Stimulated activated CD8-positive, alpha-beta memory T cell treated with anti-CD3 and anti-CD28 coated beads, Interleukin-4, amount 100 ng/mL, for 4 hours (primary cell): Measurements from ENCODE around the gene IGSF10.

Experiments
- DNase-seq, 2 donors: peaks; one replicate each; pipeline ENCODE4 v3.0.0-alpha.2; 2020; ENCODE audit warnings: low read depth in 2 of 2, low spot score in 1 of 2

The IGSF10 gene

DNA sequence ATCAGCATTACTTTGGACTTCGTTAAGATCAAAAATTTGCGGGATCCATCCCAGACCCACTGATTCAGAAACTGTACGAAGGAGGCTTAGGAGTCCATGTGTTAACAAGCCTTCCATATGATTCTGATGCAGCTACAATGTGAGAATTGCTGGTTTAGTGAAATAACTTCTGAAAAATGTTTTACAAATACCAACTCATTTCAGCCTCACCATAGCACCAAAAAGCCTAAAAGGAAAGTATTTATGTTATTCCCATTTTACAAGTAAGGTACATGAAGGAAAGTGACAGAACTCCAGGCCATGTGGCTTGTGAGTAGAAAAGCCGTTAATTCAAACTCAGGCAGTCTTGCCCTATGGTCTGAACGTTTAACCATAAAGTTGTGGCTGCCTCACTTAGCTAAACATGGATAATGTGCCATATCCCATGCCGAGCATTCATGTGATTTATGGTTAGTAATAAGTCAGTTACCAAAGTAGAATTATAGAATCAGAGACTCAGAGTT lies 1.5 kb upstream of the IGSF10 start:
- DNase-seq: no peak

DNA sequence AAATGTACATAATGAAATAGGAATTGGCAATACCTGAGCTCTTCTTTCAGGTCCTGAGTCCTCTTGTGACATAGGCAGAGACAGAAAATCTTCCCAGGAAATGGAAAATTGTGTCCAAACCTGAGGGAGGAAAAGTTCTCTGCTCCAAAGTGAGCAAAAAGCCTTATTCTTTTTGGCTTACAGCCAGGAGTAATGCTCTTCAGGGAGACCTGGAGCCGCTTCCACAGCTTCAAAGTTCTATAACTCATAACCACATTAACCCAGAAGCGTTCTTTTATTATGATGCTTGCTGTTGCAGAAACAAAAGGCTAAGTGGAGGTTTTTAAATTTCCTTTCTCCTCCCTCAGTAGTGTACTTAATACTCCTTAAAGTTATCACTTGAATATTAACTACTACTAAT lies 633 bp downstream of the IGSF10 start:
- no peak for DNase-seq

DNA sequence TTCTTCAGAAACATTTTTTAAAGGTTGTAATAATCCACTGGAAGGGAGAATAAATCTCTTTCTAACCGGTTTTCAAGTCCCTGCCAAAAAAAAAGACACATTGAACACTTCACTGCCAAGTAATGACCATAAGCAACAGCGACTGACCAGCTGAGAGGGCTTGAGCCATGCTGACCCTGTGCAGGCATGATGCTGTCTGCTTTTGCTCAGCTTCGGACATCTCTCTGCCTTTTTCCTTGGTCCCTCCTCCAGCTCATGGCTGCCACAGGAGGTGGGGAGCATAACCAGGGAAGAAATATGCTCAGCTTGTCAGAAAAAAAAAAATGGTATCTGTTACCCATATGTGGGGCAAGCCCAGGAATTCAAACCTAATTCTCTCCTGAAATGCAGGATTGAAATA lies 1.5 kb downstream of the IGSF10 start:
- no peak for DNase-seq

DNA sequence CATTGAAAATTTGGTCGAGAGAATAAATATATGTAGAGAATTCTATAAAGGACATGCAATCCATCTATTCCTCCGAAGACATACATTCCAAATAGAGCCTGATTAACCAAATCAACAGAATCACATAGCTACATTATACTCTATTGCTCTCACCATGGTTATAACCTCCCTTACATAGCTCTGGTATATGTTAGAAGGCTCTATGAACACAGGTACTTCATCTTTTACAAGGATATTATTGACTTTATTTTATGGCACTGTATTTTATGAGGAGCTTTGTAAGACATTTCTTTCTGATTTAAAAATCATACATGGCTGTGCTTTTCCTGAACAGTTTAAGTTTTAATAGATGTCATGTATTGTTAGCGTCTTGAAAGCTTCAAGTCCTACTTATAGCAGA lies 4.8 kb downstream of the IGSF10 start:
- DNase-seq: no peak

DNA sequence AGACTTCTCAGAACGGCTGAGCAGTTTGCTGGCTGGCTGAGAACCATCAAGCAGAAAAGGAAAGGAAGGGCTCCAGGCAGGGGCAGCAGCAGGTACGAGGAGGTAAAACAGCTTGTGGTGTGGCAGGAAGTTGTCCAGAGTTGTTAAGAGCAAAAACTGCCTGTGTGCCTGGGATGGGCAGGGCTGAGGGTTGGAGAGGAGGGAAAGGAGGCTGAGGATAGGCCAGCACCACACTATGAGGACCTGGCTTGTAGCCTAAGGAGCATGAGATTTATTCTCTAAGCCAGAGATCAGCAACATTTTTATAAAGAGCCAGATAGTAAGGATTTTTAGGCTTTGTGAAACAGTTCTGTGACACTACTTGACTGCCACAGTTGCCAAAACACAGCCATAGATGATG lies 8.0 kb downstream of the IGSF10 start:
- DNase-seq: no peak

DNA sequence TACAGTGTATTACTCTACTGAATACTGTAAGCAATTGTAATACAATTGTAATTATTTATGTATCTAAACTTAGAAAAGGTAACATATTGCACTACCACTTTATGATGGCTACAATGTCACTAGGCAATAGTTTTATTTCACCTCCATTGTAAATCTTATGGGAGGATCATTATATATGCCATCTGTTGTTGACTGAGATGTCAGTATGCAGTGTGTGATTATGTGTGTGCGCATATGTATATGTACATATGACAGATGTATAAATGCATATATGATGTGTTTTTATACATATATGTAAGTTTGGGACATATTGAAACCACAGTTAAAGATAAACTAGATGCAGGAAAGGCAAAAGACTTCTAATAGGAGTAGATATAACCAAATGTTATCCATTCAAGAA lies 8.5 kb downstream of the IGSF10 start:
- no peak for DNase-seq

DNA sequence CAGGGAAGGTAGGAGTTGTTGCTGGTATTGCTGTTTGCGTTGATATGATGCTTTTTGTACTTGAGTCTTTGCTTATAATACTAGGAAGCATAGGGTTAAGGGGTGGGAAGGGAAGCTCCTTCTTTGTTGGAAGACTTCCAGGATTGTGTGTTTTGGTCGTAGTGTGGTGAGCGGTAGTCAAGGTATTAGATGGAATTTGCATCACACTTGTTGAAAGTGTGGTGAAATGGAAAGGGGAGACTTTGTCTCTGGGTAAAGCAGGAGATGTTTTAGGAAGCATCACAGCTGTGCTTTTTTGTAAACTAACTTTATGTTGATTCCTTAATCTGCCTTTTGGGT lies 14.9 kb downstream of the IGSF10 start:
- DNase-seq: no peak

DNA sequence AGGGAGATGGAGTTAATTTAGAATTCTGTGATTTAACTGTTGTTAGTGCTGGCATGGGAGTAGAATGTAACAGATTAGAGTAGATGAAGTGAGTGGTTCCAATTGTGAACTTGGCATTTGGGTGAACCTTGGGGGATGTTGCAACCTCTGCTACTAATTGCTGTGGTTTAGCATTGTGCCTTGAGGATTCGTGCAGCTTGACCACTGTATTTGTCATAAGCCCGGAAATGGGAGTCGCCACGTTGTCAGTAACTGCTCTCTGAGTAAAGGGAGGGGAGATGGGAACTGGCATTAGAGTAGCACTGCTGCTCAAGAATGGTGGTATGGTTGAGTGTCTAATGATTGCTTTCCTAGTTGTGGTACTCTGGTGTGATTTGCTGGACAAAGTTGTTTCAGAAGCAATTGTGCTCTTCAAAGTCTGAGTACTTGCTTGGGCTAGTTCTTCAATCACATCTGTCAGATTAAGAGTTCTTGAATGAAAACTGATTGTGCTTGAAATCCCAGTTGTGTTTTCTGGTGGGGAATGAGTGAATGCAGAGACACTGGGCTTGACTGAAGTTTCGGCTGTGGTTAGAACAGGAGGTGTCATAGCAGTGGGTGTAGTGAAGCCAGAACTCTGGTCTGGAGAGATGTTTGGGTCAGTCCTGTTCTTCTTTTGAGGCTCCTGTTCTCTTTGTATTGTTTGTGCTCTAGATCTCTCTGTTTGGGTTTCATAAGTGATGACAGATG lies 15.4 kb downstream of the IGSF10 start:
- no peak for DNase-seq

DNA sequence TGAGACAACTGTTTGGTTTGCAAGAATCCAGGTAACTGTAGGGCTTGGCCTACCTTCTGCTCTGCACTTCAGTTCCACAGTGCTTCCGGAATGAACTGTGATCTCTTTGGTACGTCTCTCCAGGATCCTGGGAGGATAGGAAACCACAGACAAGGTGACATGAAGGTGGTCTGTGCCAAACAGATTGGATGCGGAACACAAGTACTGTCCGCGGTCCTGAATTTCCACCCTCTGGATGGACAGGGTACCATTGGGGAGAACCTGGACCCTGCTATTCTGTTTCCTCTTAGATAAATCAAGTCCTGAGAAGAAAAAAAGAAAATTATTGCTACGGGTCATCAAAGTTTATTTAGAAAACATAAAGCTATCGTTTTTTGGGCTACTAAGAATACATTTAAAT lies 17.3 kb downstream of the IGSF10 start:
- DNase-seq: no peak

DNA sequence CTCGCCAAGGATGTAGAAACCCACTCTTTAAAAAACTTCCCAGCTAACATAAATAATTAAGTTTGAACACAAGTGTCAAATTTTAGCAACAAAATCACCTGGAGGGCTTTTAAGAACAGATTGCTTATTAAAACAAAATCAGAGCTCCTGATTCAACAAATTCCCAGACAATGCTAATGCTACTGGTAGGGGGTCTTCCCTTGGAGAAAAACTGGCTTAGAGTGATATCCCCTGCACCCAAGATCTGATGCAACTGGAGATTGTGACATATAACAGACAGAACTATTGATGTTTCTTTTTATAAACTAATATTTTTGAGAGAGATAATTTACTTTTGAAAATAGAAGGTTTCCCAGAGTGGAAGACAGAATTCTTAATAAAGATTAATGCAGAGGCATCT lies 19.9 kb downstream of the IGSF10 start:
- no peak for DNase-seq

DNA sequence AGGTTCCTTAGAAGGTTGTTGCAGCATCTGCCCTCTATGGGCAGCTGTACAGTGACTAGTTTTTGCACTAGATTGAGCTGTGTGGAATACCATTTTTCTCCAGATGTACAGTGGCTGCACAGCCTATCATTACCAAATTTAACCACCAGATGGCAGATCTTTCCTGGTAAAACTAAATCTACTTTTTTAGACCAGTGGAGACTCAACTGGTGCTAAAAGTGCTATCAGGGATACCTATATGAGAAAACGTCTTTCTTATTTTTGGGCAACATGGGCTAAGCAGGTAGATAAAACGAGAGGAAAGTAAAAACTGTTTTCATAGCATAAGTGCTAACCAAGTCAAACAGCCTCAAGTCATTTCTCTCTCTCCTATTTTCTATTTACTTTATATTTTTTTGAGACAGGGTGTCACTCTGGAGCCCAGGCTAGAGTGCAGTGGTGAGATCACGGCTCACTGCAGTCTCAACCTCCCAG lies 21.2 kb downstream of the IGSF10 start:
- no peak for DNase-seq

DNA sequence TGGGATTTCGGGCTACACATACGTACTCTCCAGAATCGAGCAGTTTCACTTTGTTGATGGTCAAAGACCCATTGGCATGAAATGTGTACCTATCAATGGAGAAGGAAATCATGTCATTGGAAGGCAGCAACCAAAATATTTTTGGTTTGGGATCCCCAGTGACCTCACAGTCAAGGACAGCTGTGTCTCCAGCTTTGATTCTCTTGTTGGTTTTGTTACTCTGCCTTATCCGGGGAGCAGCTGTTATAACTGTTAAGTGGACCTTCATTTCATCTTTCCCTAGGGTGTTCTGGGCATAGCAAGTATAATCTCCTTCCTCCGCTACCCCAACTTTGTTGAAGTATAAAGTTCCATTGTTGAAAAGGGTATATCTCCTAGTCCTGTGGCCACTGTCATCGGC lies 23.0 kb downstream of the IGSF10 start:
- no peak for DNase-seq

DNA sequence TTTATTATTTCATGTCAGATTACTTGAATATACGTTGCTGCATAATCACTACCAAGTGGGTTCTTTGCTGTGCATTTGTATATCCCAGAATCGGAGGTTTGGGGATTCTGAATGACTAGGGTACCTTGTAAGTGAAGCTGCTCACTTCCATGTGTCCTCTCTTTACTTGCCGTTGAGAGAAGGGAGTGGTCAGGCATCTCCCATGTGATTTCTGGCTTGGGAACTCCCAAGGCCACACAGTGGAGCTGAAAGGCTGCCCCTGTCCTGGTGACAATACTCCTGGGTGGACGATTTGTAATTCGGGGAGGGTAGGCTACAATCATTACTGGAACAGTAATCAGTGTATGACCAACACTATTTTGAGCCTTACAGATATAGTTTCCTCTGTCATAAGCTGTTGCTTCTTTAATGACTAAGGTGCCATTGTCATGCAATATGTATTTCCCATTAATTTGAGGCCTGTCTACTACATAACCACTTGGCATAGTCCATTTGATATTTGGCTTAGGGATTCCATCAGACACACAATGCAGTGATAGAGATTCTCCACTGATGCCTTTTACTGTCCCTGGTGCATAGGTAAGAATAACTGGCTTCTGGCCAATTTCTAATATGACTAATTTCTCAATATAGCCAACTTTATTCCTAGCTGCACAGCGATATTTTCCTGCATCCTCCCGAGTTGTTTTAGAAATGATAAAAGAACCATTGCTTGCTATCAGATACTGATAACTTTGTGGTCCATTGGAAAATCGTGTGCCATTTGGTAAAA lies 24.0 kb downstream of the IGSF10 start:
- no peak for DNase-seq

DNA sequence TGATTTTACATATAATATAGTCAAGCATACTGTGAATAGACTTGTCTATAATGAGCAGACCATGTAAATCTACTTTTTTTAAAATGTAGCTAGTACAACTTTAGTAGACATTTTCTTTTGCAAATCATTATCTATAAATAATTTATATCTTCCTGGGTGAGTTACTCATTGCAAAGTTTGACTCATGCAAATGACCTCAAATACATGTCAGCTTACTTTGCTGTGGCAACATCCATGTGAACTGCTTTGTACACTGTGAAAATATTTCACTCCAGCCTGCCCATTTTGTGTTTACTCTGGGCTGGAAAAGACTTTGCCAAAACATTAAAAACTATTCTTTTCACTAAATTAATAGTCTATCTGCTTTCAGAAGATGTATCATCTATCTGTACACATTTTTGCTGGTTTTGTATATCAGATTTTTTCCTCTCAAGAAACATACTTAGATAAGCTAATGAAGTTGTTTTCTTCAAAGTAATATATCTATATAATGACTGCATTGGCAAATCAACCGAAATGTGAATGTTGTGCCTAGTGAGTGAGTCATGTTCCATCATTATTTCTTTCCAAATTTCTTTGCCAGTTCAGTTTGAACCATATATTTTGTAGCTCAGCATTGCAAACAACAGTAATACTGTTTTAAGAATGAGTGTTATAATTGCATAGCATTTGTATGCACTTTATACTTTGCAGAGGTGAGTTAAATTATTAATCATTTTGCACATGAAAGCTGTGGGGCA lies 26.5 kb downstream of the IGSF10 start:
- no peak for DNase-seq

DNA sequence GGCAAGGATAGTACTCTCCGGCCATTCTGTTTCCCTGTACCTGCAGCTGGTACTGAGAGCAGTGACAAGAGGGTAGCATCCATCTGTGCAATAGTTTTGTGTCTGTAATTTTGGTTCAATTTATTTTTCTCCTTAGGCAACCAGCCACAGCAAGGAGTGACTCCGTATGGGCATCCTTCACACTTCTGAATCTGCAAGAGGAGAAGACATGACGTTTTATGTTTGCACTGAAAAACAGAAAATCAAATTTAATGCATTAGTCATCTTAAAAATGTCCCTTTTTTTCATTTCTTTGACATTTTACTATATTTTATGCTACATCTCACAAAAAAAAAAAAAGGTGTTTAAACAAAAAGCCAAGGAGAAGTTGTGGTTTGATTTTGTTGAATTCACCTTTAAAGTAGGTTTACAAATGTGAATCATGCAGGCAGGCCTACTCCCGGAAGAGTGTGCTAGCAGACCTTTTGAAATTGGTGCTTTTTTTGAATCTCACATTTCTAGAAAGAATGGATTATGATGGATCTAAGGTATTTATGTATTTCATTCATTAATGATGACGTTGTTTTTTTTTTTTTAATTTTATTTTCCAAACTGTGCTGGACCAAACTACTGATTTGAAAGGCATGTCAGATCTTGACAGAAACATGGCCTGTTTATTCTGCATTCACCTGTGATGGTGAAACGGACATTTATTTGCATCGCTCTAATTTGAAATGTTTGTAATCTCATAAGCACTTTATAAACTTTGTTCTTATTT lies 28.1 kb downstream of the IGSF10 start:
- no peak for DNase-seq

DNA sequence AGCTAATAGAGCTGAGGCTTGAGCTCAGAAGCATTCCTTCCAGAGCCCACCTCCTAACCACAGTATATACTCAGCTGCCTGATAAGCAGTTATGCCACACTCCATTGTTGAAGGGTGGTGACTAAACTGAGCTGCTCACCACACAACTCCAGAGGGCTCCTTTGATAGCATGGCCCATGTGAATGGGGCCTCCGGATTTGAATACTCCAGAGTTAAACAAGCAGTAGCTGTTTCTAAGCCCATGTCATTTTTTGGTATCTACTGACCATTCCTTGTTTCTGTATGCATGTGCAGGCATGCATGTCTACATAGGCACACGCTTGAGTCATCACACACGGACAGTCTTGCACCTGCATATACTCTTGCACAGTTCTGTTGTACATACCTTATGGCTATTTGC lies 28.9 kb downstream of the IGSF10 start:
- DNase-seq: no peak

DNA sequence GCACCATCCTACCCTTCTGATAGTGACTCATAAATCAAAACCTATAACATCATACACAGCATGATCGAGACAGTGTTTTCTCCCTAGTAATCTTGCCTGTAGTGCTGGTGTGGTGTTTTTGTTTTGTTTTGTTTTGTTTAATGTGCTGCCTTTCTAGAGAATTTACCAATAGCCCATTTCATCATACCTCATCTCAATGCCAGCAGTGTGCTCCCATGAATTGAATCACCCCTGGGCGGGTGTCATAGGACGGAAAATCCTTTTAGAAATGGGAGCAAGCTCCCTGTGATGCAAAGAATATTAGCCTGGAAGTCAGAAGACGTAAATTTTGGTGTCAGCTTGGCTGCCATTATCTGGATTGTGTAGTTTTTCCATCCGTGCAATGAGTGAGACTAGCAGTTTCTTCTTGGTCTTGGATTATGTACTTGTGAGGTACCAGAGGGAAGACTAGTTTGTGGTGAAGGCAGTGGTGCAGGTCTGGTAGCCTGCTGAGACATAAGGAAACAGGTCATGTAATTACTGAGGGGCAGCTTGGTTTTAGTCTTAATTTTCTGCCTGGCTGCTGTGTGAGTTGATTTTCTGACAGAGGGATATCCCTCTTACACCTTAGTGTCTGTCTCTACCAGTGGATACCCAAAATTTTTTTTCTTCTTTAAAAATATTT lies 29.9 kb downstream of the IGSF10 start:
- DNase-seq: no peak

DNA sequence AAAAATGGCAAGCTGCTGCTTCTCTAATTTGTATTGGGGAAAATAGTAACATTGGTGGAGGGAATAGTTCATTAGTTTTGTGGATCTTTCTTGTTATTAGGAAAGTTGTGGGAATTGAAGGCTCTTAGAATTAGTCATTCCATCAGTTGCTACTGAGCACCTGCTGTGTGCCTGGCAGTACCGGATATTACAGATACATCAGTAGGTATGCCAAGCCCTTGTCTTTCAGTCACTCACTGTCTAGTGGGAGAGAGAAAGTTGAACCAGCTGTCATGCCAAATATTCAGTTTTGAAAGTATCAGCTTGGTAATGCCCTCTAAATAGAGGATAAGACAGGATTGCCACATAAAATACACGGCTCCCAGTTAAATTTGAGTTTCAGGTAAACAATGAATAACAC lies 32.5 kb downstream of the IGSF10 start:
- DNase-seq: no peak

DNA sequence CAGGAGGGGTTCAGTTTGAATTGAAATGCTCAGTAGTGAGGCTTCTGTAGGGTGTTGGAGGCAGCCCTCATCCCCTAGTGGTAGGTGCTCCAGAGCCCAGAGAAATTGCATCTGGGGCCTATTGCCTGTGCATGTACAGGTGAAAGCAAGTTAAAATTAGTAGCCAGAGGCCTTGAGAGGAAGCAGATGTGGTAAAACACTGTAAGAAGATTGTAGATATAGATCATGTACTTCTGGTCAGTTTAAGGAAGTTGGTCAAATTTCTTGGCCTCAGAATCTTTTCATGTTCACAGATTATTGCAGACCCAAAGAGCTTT lies 34.6 kb downstream of the IGSF10 start:
- no peak for DNase-seq

DNA sequence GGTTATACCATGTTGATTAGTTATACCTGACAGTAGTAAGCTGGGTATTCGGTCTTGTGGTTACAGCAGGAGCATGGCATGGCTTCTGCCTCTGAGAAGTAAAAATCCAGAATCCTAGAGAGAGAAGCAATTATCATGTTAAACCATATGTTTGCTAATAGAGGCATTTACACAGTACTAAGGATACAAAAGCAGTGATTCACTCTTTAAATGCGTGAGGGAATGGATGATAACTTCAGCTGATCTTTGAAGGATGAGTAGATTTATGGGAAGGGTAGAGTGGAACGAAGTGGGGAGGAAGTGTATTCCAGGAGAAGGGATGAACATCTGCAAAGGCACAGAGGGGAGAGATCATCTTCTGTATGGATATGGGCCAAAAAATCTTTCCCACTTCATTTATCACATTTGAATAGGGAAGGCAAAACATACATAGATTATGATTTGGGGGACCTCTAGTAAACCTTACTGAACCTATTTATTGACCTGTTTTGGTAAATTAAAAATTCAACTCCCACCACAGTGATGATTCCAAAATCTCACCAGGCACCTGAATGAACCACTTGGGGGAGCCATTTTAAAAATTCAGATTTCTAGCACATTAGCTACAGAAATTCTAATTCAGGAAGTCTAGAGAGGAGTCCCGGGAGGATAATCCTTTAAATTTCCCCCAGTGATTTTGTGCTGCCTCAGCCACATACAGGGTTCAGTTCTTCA lies 35.1 kb downstream of the IGSF10 start:
- DNase-seq: no peak
